WI38 (cell line): ENCODE results near the gene PROX2.

Experiments
- H3K4me3 ChIP-seq: 2 replicates; pipeline ENCODE4 v1.5.1; 2011; ENCODE audit warnings: low read depth, mild to moderate bottlenecking, control low read depth, low read length
- TF ChIP-seq, protein P1 (sequence below): IDR thresholded peaks from 2 replicates; pipeline ENCODE4 v1.5.1; 2012; ENCODE audit warnings: low read depth, mild to moderate bottlenecking, control low read depth, low read length

The PROX2 gene

GRCh38 chr14:74919421-74920165 lies 43.6 kb upstream of the PROX2 start:
- no peak overlapping the region for H3K4me3 ChIP-seq
- TF ChIP-seq, protein P1, sequence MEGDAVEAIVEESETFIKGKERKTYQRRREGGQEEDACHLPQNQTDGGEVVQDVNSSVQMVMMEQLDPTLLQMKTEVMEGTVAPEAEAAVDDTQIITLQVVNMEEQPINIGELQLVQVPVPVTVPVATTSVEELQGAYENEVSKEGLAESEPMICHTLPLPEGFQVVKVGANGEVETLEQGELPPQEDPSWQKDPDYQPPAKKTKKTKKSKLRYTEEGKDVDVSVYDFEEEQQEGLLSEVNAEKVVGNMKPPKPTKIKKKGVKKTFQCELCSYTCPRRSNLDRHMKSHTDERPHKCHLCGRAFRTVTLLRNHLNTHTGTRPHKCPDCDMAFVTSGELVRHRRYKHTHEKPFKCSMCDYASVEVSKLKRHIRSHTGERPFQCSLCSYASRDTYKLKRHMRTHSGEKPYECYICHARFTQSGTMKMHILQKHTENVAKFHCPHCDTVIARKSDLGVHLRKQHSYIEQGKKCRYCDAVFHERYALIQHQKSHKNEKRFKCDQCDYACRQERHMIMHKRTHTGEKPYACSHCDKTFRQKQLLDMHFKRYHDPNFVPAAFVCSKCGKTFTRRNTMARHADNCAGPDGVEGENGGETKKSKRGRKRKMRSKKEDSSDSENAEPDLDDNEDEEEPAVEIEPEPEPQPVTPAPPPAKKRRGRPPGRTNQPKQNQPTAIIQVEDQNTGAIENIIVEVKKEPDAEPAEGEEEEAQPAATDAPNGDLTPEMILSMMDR, result no peak

- TF ChIP-seq, protein P1, result no peak
Measured at GRCh38 chr14:74918380-74918779, 42.4 kb upstream of the PROX2 start.

GRCh38 chr14:74917646-74918081 lies 41.7 kb upstream of the PROX2 start:
- no peak overlapping the region for H3K4me3 ChIP-seq
- TF ChIP-seq, protein P1, result no peak

More at GRCh38 chr14:74918380-74918779, 42.4 kb upstream of the PROX2 start:
- no peak overlapping the region for H3K4me3 ChIP-seq

GRCh38 chr14:74917178-74917543 lies 41.2 kb upstream of the PROX2 start:
- TF ChIP-seq, protein P1, result no peak
- H3K4me3 ChIP-seq, result no peak overlapping the region

GRCh38 chr14:74915826-74916225 lies 39.9 kb upstream of the PROX2 start:
- no peak overlapping the region for H3K4me3 ChIP-seq
- TF ChIP-seq, protein P1, result no peak

DNA sequence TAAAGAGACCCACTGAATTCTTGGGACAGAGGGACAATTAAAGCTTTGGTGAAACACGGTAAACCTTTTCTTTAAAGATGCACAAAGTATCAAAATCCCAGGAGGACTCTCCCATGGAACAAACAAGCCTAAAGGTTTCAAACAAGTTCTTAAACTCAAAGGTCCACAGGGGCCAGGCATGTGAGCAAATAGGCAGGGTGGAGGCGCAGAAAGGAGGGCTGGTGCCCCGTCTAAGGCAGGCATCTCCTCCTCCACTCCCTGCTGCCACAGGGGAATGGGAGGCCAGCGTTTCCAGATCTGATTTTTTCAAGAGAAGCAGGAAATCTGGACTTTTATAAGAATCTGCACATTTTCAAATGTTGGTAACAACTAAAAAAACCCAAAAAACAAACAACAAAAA lies 39.5 kb upstream of the PROX2 start:
- H3K4me3 ChIP-seq, result no peak overlapping the region
- TF ChIP-seq, protein P1, result no peak

GRCh38 chr14:74913986-74914573 lies 38.1 kb upstream of the PROX2 start:
- TF ChIP-seq, protein P1, result peak; percentile 75
- no peak overlapping the region for H3K4me3 ChIP-seq
